GM12873 (cell line): ENCODE results near the gene ARFGAP1.

ENCODE experiments used
- TF ChIP-seq, protein P1 (sequence below): IDR thresholded peaks from 2 replicates; pipeline ENCODE4 v1.5.1; 2012; ENCODE audit warnings: low read depth, mild to moderate bottlenecking, moderate library complexity, low read length, control low read depth; ENCODE audit not compliant: insufficient read depth; ENCODE audit errors: missing control alignments

Gene ARFGAP1

DNA sequence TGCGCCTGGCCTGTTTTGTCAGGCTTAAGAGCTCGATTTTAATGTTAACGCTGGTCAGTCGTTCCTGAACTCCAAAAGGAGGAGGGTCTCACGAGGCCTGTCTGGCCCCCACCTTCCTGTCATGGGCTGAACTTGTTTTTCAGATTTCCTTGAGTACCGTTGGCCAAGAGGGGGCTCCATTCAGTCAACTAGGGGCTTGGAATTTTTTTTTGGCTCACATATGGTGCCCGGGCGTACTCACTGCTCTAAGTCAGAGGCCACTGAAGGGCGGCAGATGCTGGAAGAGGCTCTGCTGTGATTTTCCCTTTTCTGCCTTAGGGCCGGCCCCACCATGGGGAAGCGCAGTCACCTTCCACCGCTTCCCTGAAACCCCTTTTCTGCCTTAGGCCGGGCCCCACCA, 43.8 kb upstream of the ARFGAP1 start:
- TF ChIP-seq, protein P1, sequence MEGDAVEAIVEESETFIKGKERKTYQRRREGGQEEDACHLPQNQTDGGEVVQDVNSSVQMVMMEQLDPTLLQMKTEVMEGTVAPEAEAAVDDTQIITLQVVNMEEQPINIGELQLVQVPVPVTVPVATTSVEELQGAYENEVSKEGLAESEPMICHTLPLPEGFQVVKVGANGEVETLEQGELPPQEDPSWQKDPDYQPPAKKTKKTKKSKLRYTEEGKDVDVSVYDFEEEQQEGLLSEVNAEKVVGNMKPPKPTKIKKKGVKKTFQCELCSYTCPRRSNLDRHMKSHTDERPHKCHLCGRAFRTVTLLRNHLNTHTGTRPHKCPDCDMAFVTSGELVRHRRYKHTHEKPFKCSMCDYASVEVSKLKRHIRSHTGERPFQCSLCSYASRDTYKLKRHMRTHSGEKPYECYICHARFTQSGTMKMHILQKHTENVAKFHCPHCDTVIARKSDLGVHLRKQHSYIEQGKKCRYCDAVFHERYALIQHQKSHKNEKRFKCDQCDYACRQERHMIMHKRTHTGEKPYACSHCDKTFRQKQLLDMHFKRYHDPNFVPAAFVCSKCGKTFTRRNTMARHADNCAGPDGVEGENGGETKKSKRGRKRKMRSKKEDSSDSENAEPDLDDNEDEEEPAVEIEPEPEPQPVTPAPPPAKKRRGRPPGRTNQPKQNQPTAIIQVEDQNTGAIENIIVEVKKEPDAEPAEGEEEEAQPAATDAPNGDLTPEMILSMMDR, result no peak

DNA sequence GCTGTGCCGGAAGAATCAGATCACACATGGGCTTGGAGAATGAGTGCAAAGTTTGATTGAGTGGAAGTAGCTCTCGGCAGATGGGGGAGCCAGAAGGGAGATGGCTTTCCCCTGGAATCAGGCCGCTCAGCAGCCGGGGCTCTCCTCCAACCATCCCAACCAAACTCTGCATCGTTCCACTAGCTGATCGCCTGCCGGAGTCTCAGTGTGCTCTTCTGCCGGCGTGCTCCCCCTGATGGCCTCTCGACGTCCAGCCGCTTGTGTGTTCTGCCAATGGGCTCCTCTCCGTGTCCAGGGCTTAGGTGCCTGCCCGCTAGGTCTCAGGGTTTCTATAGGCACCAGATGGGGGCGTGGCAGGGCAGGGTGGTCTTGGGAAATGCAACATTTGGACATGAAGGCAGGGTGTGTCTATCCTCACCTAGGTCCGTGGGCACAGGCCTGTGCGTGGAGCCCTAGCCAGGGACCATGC, 41.8 kb upstream of the ARFGAP1 start:
- TF ChIP-seq, protein P1, result no peak

DNA sequence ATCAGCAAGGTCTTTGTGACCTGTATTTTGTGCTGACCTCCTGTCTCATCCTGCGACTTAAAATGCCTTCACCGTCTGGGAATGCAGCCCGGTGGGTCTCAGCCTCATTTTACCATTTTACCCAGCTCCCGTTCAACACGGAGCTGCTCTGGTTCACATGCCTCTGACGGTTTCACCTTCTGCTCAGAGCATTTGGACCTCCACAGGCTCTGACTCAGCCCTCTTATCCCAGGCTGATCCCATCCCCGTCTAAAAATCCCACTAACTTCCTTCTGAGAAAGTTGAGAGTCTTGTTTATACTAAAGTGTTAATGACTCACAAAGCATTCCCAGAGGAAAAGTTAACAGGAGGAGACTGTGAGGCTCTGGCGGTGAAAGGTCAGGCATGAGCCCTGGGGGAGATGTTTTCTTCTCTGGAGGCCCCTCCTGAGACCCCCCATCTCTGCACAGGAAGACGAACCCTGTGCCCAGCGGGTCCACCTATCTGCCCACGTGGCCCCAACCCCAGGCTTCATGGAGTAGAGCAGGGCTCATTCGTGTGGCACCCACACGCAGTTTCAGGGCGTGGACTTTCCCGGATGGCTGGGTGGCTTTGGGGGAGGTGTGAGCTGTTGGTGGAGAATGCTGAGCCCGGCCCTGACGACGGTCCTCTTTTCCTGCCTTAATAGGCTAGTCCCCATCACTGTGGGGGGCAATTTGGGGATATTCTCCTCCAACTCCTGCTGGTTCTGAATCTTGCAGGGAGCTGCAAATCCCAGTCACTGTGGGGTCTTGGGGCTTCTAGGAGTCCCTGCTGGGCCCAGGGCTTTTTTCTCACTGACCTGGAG, 40.2 kb upstream of the ARFGAP1 start:
- TF ChIP-seq, protein P1, result no peak

DNA sequence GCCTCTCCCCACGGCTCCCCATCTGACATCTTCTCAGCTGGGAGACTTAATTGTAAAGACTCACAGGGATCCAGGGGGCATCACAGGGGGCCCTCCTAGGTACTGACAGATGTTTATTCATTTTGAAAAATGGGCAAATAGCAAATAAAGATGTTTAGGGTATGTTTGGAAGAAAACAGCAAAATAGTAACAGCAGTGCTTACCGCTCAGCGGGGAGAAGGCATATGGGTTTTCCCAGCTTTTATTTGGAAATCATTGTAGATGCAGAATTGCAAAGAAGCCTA, 39.6 kb upstream of the ARFGAP1 start:
- TF ChIP-seq, protein P1, result no peak

DNA sequence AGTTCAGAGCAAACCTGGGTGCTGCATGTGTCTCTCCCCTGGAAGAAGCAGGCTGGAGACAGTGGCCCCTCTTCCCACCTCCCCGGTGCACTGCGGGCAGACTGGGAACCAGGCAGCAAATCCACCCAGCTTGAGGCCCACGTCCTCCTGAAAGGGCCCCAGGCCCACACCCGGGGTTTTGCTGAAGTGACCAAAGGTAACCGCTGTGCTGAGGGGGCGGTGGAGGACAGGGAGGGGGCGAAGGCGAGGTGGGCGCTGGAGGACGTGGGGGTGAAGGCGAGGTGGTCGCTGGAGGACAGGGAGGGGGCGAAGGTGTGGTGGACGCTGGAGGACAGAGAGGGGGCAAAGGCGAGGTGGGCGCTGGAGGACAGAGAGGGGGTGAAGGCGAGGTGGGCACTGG, 38.7 kb upstream of the ARFGAP1 start:
- TF ChIP-seq, protein P1, result no peak

DNA sequence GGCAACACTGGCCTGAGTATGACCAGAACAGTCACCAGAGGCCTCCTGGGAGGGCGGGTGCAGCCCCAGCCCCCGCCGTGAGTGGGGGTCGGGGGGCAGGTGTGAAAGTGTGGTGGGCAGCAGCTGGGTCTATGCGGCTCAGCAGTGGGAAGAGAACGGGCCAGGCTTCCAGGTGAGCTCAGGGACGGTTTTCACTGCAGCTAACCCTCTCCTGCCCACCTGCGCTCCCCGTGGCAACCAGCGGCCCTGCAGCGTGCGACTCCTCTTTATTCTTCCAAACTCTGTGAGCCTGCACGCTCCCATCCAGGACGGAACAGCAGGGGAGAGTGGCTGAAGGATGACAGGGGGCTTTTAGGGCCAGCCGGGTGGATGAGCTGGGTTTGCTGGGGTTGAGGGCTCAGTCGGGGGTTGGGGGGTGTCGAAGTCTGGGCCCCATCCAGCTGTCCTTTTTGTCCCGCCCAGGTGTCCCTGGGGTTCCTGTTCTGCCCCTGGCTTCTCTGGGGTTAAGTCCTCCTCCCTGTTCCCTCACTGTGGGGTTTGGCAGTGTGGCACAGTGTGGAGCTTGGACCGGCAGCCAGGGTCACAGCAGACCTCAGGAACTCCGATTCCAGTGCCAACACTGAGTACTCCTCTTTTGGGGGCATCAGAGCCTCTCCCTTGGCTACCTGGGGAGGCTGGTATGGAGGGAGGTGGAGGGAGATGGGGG, 37.8 kb upstream of the ARFGAP1 start:
- TF ChIP-seq, protein P1, result peak; percentile 68

DNA sequence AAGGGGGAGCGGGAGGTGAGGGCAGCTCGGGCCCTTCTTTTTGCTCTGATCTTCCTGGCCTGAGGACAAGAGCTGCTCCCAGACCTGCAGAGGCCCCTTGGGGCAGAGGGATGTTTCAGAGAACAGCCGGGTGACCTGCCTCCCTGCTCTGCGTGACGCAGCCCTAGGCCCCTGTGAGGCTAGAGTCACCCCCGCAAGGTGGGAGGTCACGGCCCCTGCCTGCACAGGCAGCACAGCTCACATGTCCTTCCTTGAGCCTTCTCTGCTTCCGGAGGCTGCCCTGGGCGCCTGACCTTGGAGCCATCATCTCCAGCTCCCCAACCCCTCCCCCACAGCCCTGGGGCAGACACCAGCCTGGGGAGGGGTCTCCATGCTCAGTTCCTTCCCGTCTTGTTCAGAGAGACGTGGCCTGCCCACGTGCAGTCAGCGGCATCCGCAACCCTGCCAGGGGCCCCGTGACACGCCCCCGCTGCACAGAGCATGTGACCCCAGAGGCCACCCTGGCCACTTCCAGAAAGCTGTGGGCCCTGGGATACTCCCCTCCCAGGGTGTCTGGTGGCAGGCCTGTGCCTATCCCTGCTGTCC, 37.1 kb upstream of the ARFGAP1 start, which contains the start of gene BIRC7:
Gene BIRC7, plus strand, starts transcription at position 507 of the 585 bp plus-strand sequence. CDS start 192 bp downstream, outside the sequence.
- TF ChIP-seq, protein P1, result no peak
